Osteocyte (in vitro differentiated cells): ENCODE data around the gene MEIOB. TPM values are rescaled to one million over a fixed set of nuclear protein-coding genes. Genes with fewer than 3 reads are reported as not detected.
A peak's percentile ranks its signal among the peaks of the same experiment; 100 is the strongest.
"Not testable (repeated sequence)": the region's sequence is repeated elsewhere in the genome, so short reads cannot be mapped to it uniquely, and the experiment has no call there.

ENCODE experiments used
- DNase-seq: peaks from one replicate; pipeline ENCODE4 v3.0.0; 2021; ENCODE audit warnings: mixed read lengths; ENCODE audit not compliant: unreplicated experiment; ENCODE audit errors: extremely low spot score
- H3K27ac Mint-ChIP-seq: one replicate; pipeline ENCODE4 v1.8.0; 2021; ENCODE audit warnings: mild to moderate bottlenecking, mixed read lengths; ENCODE audit not compliant: unreplicated experiment
- H3K27me3 Mint-ChIP-seq: one replicate; pipeline ENCODE4 v1.8.0; 2021; ENCODE audit warnings: mixed read lengths; ENCODE audit not compliant: unreplicated experiment
- H3K36me3 Mint-ChIP-seq: one replicate; pipeline ENCODE4 v1.8.0; 2021; ENCODE audit warnings: mixed read lengths; ENCODE audit not compliant: unreplicated experiment
- H3K4me1 Mint-ChIP-seq: one replicate; pipeline ENCODE4 v1.8.0; 2021; ENCODE audit warnings: mixed read lengths; ENCODE audit not compliant: unreplicated experiment
- H3K4me3 Mint-ChIP-seq: one replicate; pipeline ENCODE4 v1.8.0; 2021; ENCODE audit warnings: mild to moderate bottlenecking, moderate library complexity, mixed read lengths; ENCODE audit not compliant: unreplicated experiment
- H3K9me3 Mint-ChIP-seq: one replicate; pipeline ENCODE4 v1.8.0; 2021; ENCODE audit warnings: mixed read lengths; ENCODE audit not compliant: unreplicated experiment
- total RNA-seq: library from RNA; stranded (reverse); gene quantifications from 2 replicates; pipeline ENCODE4 v1.2.1, GENCODE V29; 2021
- TF ChIP-seq, protein P1 (sequence below): fragments of 200-600 bp; sonication (generic); IDR thresholded peaks from 2 replicates; pipeline ENCODE4 v1.5.0; 2021; ENCODE audit warnings: antibody characterized with exemption, mild to moderate bottlenecking, moderate library complexity

MEIOB gene
- total RNA-seq, 1 donor from 2014 or later, result 1.2 TPM

GRCh38 chr16:1876468-1876867 lies 4.5 kb upstream of the MEIOB start:
- Mint-ChIP-seq H3K27me3 (peaks cover 20% of the 10 kb centered on the region), H3K4me3 (no peak overlapping the region), H3K27ac (no peak overlapping the region), H3K9me3 (no peaks in the 10 kb centered on the region), H3K4me1 (peaks cover 12% of the 10 kb centered on the region), H3K36me3 (no peaks in the 10 kb centered on the region)
- TF ChIP-seq, protein P1, sequence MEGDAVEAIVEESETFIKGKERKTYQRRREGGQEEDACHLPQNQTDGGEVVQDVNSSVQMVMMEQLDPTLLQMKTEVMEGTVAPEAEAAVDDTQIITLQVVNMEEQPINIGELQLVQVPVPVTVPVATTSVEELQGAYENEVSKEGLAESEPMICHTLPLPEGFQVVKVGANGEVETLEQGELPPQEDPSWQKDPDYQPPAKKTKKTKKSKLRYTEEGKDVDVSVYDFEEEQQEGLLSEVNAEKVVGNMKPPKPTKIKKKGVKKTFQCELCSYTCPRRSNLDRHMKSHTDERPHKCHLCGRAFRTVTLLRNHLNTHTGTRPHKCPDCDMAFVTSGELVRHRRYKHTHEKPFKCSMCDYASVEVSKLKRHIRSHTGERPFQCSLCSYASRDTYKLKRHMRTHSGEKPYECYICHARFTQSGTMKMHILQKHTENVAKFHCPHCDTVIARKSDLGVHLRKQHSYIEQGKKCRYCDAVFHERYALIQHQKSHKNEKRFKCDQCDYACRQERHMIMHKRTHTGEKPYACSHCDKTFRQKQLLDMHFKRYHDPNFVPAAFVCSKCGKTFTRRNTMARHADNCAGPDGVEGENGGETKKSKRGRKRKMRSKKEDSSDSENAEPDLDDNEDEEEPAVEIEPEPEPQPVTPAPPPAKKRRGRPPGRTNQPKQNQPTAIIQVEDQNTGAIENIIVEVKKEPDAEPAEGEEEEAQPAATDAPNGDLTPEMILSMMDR, result no peak
- no peak for DNase-seq

GRCh38 chr16:1876066-1876465 lies 4.1 kb upstream of the MEIOB start:
- Mint-ChIP-seq H3K27me3 (peaks cover 20% of the 10 kb centered on the region), H3K4me1 (peaks cover 12% of the 10 kb centered on the region)
- H3K27ac Mint-ChIP-seq, H3K36me3 Mint-ChIP-seq, DNase-seq, H3K4me3 Mint-ChIP-seq, H3K9me3 Mint-ChIP-seq: not testable (repeated sequence)

DNA sequence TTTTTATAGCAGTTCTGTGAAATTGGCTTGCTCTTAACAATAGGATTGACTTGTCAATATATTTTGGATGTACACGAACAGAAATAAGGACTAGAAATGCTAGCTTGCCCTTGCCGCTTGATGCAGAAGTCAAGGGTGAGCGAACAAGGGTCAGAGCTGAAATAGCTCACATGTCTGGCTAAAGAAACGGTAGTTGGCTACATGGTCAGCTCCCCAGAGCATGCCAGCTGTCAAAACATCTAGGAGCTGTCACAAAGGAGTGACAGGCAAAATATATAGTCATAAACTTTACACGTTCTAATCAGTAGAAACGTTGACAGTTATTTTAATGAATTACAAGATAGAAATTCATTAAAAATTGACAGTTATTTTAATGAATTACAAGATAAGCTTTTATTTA lies 2.9 kb upstream of the MEIOB start:
- Mint-ChIP-seq H3K4me3 (no peak overlapping the region), H3K27ac (no peak overlapping the region), H3K36me3 (no peaks in the 10 kb centered on the region), H3K4me1 (peaks cover 21% of the 10 kb centered on the region), H3K27me3 (peaks cover 20% of the 10 kb centered on the region), H3K9me3 (no peaks in the 10 kb centered on the region)
- no peak for DNase-seq
- TF ChIP-seq, protein P1, result no peak

GRCh38 chr16:1870365-1871082 lies 1.4 kb downstream of the MEIOB start:
- TF ChIP-seq, protein P1, result no peak
- H3K9me3 Mint-ChIP-seq, result no peaks in the 10 kb centered on the region
- H3K27ac Mint-ChIP-seq, result peak overlapping the region; percentile 28
- H3K36me3 Mint-ChIP-seq, result no peaks in the 10 kb centered on the region
- peaks cover 3% of the 10 kb centered on the region for H3K27me3 Mint-ChIP-seq
- peaks cover 21% of the 10 kb centered on the region for H3K4me1 Mint-ChIP-seq
- DNase-seq, result no peak
- H3K4me3 Mint-ChIP-seq, result no peak overlapping the region

GRCh38 chr16:1865902-1866690 lies 5.9 kb downstream of the MEIOB start:
- no peaks in the 10 kb centered on the region for H3K9me3 Mint-ChIP-seq
- DNase-seq, result peak; percentile 27
- TF ChIP-seq, protein P1, result no peak
- H3K27ac Mint-ChIP-seq, result no peak overlapping the region
- H3K27me3 Mint-ChIP-seq, result peaks cover under 1% of the 10 kb centered on the region
- H3K4me3 Mint-ChIP-seq, result no peak overlapping the region
- H3K36me3 Mint-ChIP-seq, result peaks cover under 1% of the 10 kb centered on the region
- H3K4me1 Mint-ChIP-seq, result peaks cover 10% of the 10 kb centered on the region
